Upper lobe of left lung (tissue), 6 donors: ENCODE results near the gene BPIFB2. TPM values are rescaled to one million over a fixed set of nuclear protein-coding genes. Genes with fewer than 3 reads are reported as not detected.

Experiments
- ATAC-seq, 2 donors: fragments of 200-7000 bp; cut with Tn5 transposase; one replicate each; pipeline ENCODE4 v1.9.1; 2022; ENCODE audit warnings: mild to moderate bottlenecking in 2 of 2, moderate library complexity in 2 of 2; ENCODE audit not compliant: low FRiP score in 2 of 2
- DNase-seq, 2 donors: peaks; one replicate each; pipeline ENCODE4 v3.0.0-alpha.2; 2019 to 2020
- H3K27ac ChIP-seq, 4 donors: fragments of 200-600 bp; sonication (generic); one replicate each; pipeline ENCODE4 v1.5.1; 2016 to 2019
- H3K27me3 ChIP-seq, 4 donors: fragments of 200-600 bp; sonication (generic); one replicate each; pipeline ENCODE4 v1.5.1; 2017 to 2019
- H3K36me3 ChIP-seq, 4 donors: fragments of 200-600 bp; sonication (generic); one replicate each; pipeline ENCODE4 v1.5.1; 2016 to 2019
- H3K4me1 ChIP-seq, 4 donors: fragments of 200-600 bp; sonication (generic); one replicate each; pipeline ENCODE4 v1.5.1; 2018 to 2019
- H3K4me3 ChIP-seq, 4 donors: fragments of 200-600 bp; sonication (generic); one replicate each; pipeline ENCODE4 v1.5.1; 2017 to 2019; ENCODE audit warnings: mild to moderate bottlenecking in 2 of 4, moderate library complexity in 1 of 4
- H3K9me3 ChIP-seq, 4 donors: fragments of 200-600 bp; sonication (generic); one replicate each; pipeline ENCODE4 v1.5.1; 2018 to 2019
- EP300 ChIP-seq, 4 donors: sonication (generic); formaldehyde crosslinking; IDR thresholded peaks; one replicate each; pipeline ENCODE4 v1.5.1; 2017; ENCODE audit warnings: antibody characterized with exemption in 4 of 4, control low read depth in 2 of 4
- POLR2A ChIP-seq, 4 donors: fragments of 450-650 bp; IDR thresholded peaks; one replicate each; pipeline ENCODE4 v1.5.1; 2016 to 2017; ENCODE audit warnings: antibody characterized with exemption in 4 of 4, mild to moderate bottlenecking in 2 of 4
- POLR2AphosphoS5 ChIP-seq, 2 donors: sonication (generic); formaldehyde crosslinking; IDR thresholded peaks; one replicate each; pipeline ENCODE4 v1.5.1; 2017; ENCODE audit warnings: antibody characterized with exemption in 2 of 2
- WGBS, 2 donors: methylation state at CpG; one replicate each; pipeline ENCODE4 v1.1.5; 2017 to 2018; 5-methylcytosine and 5-hydroxymethylcytosine counted together
- total RNA-seq, 6 donors: library from RNA; depleted of rRNA in 4 of 6; stranded (reverse); fragments of >200 nt in 4 of 6; gene quantifications; one replicate each; pipeline versions ENCODE4 v1.1.0 to v1.2.1, GENCODE V29; 2016 to 2021
- TF ChIP-seq, protein P1 (sequence below), 6 experiments: fragments of 450-650 bp in 4 of 6; fragments of 200-600 bp in 2 of 6; sonication (generic) in 2 of 6; IDR thresholded peaks; one replicate each; pipeline ENCODE4 v1.5.1; 2016 to 2019; ENCODE audit warnings: antibody characterized with exemption in 6 of 6
- donor health status: DM: no; HTN: no; CAD: no; lungs with moderate emphysema.
- donor health status: DM: no; HTN: yes; CAD: no; lungs with severe emphysema.

BPIFB2 gene
- total RNA-seq, 6 donors from 2014 or later, result 0.23 to 3.1 (median 0.27) TPM; not detected in 3

DNA sequence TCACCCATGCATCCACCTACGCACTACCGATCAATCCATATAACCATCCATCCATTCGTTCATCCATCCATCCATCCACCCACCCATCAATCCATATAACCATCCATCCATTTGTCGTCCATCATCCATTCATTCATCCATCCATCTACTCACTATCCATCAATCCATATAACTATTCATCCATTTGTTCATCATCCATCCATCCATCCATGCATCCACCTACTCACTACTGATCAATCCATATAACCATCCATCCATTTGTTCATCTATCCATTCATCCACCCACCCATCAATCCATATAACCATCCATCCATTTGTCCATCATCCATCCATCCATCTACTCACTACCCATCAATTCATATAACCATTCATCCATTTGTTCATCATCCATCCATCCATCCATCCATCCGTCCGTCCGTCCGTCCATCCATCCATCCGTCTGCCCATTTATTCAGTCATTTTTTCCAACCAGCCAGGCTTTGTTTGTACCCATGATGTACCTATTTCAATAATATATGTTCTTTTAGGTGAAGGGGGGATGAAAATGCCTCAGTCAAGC lies 17.9 kb downstream of the BPIFB2 start:
- no peak overlapping the region for H3K4me3 ChIP-seq
- no peak for DNase-seq
- 50 to 82% methylated on average over 9 of the region's 9 CpGs for WGBS, 2 donors

DNA sequence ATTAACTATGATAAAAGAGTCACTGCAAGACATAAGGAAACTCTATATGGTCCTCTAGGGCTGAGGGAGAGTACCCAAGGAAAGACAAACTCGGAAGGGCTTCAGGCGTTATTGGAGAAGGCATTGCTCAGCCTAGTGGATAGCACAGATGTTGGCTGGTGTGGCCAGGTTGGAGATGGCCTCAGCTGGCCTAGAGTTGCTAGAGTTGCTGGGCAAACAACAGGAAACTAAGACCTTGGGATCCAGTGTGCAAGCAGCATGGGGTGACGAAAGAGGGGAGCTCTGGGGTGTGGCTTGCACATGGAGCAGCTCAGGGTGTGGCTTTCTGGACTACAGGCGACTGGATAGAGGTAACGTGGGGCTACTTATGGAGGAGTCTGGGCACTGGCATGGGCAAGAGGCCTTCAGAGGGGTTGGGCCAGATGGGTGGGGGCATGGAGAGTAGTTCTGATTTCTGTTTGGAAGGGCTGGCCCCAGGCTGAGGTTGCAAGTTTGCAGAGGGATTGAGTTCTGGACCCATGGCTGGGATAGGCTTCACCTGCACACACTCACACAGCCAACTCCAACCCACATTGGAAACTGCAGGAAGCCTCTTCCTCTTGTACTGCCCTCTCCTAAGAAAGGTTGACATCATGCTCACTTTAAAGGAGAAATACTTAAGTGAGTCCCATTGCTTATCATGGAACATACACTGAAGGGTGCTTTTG lies 18.7 kb downstream of the BPIFB2 start:
- H3K4me1 ChIP-seq, result no peaks in the 10 kb centered on the region
- no peaks in the 10 kb centered on the region for H3K9me3 ChIP-seq
- no peaks in the 10 kb centered on the region for H3K36me3 ChIP-seq
- H3K4me3 ChIP-seq, result no peak overlapping the region
- no peaks in the 10 kb centered on the region for H3K27me3 ChIP-seq
- DNase-seq, result no peak
- 50 to 57% methylated on average over 5 of the region's 5 CpGs for WGBS, 2 donors
- ATAC-seq, result no peak
- no peak overlapping the region for H3K27ac ChIP-seq
- no peak for TF ChIP-seq POLR2A (IDR thresholded peaks at IDR 0.05)
- no peak for TF ChIP-seq EP300 (IDR thresholded peaks at IDR 0.05)
- TF ChIP-seq, protein P1, sequence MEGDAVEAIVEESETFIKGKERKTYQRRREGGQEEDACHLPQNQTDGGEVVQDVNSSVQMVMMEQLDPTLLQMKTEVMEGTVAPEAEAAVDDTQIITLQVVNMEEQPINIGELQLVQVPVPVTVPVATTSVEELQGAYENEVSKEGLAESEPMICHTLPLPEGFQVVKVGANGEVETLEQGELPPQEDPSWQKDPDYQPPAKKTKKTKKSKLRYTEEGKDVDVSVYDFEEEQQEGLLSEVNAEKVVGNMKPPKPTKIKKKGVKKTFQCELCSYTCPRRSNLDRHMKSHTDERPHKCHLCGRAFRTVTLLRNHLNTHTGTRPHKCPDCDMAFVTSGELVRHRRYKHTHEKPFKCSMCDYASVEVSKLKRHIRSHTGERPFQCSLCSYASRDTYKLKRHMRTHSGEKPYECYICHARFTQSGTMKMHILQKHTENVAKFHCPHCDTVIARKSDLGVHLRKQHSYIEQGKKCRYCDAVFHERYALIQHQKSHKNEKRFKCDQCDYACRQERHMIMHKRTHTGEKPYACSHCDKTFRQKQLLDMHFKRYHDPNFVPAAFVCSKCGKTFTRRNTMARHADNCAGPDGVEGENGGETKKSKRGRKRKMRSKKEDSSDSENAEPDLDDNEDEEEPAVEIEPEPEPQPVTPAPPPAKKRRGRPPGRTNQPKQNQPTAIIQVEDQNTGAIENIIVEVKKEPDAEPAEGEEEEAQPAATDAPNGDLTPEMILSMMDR (IDR thresholded peaks at IDR 0.05), result no peak
- no peak for TF ChIP-seq POLR2AphosphoS5 (IDR thresholded peaks at IDR 0.05)

More for the DNA sequence above, 17.9 kb downstream of the BPIFB2 start:
- Histone ChIP-seq H3K27me3 (no peaks in the 10 kb centered on the region), H3K9me3 (no peaks in the 10 kb centered on the region), H3K27ac (no peak overlapping the region), H3K36me3 (no peaks in the 10 kb centered on the region), H3K4me1 (no peaks in the 10 kb centered on the region)
- no peak for ATAC-seq
- TF ChIP-seq, protein P1 (IDR thresholded peaks at IDR 0.05), result no peak
- no peak for TF ChIP-seq POLR2A (IDR thresholded peaks at IDR 0.05)
- TF ChIP-seq EP300 (IDR thresholded peaks at IDR 0.05), result no peak
- TF ChIP-seq POLR2AphosphoS5 (IDR thresholded peaks at IDR 0.05), result no peak

DNA sequence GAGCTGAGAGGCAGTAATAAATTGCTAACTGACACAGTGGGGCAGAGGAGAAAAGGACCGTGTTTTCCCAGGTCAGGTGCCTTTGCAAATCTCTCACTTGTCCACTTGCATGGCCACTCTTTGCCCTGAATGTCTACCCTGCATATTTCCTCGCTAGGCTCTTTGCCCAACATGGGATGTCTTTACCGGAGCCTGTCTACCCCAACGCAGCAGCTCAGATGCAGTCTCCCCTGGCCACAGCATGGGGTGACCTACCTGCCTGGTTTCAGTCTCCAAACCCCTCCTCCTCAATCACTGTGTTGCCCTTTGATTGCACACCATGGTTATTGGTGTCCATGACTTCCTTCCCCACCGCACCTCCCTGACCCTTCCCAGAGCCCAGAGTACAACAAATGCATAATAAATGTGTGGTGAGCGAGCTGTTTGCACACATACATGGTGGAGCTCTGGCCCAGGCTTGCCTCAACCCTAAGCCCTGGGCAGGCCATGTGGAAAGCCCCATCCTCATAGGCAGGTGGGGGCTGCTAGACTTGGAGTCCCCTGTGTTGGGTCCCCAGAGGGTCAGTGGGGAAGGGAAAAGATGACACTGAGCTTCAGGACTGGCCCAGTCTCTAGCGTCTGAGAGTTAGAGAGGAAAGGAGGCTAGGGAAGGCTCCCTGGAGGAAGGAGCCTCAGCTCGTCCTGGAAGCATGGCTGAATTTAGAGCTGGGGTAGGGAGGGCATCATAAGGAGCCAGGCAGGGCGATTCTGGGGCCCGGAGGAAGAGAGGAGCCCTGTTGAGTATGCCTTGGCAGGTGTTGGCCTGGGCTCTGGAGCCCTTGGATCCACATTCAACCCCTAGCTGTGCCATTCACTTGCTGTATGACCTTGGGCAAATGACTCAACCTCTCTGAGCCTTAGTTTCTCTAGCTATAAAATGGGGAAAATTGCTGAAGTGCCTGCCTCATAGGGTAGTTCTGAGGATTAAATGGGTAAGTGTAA lies 19.6 kb downstream of the BPIFB2 start:
- WGBS, 2 donors, result 71 to 75% methylated on average over 10 of the region's 10 CpGs
- TF ChIP-seq POLR2AphosphoS5 (IDR thresholded peaks at IDR 0.05), result no peak
- TF ChIP-seq, protein P1 (IDR thresholded peaks at IDR 0.05), result no peak
- TF ChIP-seq POLR2A (IDR thresholded peaks at IDR 0.05), result no peak
- no peak for TF ChIP-seq EP300 (IDR thresholded peaks at IDR 0.05)
- H3K4me1 ChIP-seq, result no peaks in the 10 kb centered on the region
- no peaks in the 10 kb centered on the region for H3K27me3 ChIP-seq
- H3K4me3 ChIP-seq, result no peak overlapping the region
- no peaks in the 10 kb centered on the region for H3K9me3 ChIP-seq
- ATAC-seq (no peak), DNase-seq (no peak)
- H3K27ac ChIP-seq, result no peak overlapping the region
- H3K36me3 ChIP-seq, result no peaks in the 10 kb centered on the region

DNA sequence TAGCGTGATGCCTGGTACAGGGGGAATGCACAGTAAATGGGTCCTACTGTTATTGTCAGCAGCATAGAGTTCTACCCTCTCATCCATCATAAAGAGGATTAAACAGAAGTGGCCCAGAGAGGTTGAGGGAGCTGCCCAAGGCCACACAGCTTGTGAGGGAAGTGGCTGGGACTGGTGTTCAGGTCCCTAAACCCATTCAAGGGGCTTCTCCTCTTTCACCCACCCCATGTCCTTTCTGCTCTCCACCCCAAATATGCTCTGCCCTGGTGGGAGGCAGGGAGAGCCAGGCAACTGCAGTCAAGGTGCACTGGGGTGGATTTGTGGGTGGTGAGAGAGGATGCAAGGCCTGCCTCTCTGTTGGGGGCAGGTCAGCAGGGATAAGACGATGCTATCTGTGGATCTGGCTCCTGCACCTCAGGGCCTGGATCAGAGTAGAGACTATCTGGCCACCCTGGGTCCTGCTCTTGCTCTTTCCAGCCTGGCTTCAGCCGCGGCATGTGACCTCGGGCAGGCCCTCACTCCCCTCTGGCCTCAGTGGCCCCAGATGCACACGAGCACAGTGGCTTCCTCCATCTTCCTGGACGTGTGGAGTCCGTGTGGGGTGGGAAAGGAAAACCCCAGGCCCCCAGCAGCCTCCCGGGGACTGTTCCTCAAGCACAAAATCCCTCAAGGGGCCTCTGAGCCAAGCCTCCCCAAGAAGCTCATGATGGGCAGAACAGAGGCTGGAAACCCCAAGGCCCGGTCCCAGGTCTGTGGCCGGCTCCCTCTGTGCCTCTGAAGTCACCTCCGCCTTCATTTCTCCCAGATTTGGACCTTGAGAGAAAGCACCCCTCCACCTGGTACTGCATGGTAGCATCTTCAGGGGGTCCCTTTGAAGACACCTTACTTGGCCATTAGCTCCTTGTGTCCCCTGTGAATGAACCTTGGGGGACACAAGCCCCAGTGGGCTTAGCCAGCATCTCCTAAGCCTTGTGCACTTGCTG lies 20.6 kb downstream of the BPIFB2 start:
- Histone ChIP-seq H3K9me3 (no peaks in the 10 kb centered on the region), H3K27me3 (no peaks in the 10 kb centered on the region), H3K36me3 (no peaks in the 10 kb centered on the region), H3K4me1 (no peaks in the 10 kb centered on the region), H3K27ac (no peak overlapping the region), H3K4me3 (no peak overlapping the region)
- no peak for ATAC-seq
- no peak for TF ChIP-seq POLR2A (IDR thresholded peaks at IDR 0.05)
- TF ChIP-seq, protein P1 (IDR thresholded peaks at IDR 0.05), result no peak
- TF ChIP-seq EP300 (IDR thresholded peaks at IDR 0.05), result no peak
- TF ChIP-seq POLR2AphosphoS5 (IDR thresholded peaks at IDR 0.05), result no peak
- WGBS, 2 donors, result 78 to 83% methylated on average over 9 to 12 of the region's 12 CpGs
- DNase-seq, result no peak
